ENCODE measurements around the gene SSH2. TPM values are rescaled to one million over a fixed set of nuclear protein-coding genes. Genes with fewer than 3 reads are reported as not detected.

The SSH2 gene
- total RNA-seq, 6 experiments from 2014 or later, result 22.2 to 27.0 (median 23.2) TPM

GRCh38 chr17:29705386-29705785 is 224.6 kb downstream of the SSH2 start:
- H3K4me1 Mint-ChIP-seq (ENCODE audit: low read depth), result peaks cover 28% of the 10 kb centered on the region
- peaks cover 1% of the 10 kb centered on the region; the same call in 1 of the 2 replicates for H3K27me3 Mint-ChIP-seq (ENCODE audit: insufficient read depth)
- H3K27ac Mint-ChIP-seq, result no peak overlapping the region

GRCh38 chr17:29699283-29699682 is 230.7 kb downstream of the SSH2 start:
- DNase-seq, result no peak

More at GRCh38 chr17:29705386-29705785, 224.6 kb downstream of the SSH2 start:
- no peak for TF ChIP-seq CTCF (IDR thresholded peaks at IDR 0.05)
- DNase-seq, result no peak
- Mint-ChIP-seq H3K36me3 (ENCODE audit: low read depth) (peaks cover 3% of the 10 kb centered on the region; the same call in 1 of the 2 replicates), H3K9me3 (no peaks in the 10 kb centered on the region), H3K4me3 (no peak overlapping the region)

GRCh38 chr17:29698837-29699236 is 231.2 kb downstream of the SSH2 start:
- Mint-ChIP-seq H3K27me3 (ENCODE audit: insufficient read depth) (no peaks in the 10 kb centered on the region), H3K4me3 (no peak overlapping the region), H3K27ac (no peak overlapping the region), H3K4me1 (ENCODE audit: low read depth) (peaks cover 5% of the 10 kb centered on the region; the same call in 1 of the 2 replicates), H3K9me3 (no peaks in the 10 kb centered on the region), H3K36me3 (ENCODE audit: low read depth) (peaks cover 13% of the 10 kb centered on the region)
- TF ChIP-seq CTCF (IDR thresholded peaks at IDR 0.05), result no peak
- DNase-seq, result no peak

More at GRCh38 chr17:29699283-29699682, 230.7 kb downstream of the SSH2 start:
- Mint-ChIP-seq H3K36me3 (ENCODE audit: low read depth) (peaks cover 13% of the 10 kb centered on the region), H3K4me1 (ENCODE audit: low read depth) (peaks cover 5% of the 10 kb centered on the region; the same call in 1 of the 2 replicates), H3K27me3 (ENCODE audit: insufficient read depth) (no peaks in the 10 kb centered on the region), H3K9me3 (no peaks in the 10 kb centered on the region), H3K4me3 (no peak overlapping the region), H3K27ac (no peak overlapping the region)
- no peak for TF ChIP-seq CTCF (IDR thresholded peaks at IDR 0.05)

GRCh38 chr17:29698019-29698777 is 231.8 kb downstream of the SSH2 start:
- Mint-ChIP-seq H3K4me1 (ENCODE audit: low read depth) (peaks cover 5% of the 10 kb centered on the region; the same call in 1 of the 2 replicates), H3K36me3 (ENCODE audit: low read depth) (peaks cover 13% of the 10 kb centered on the region), H3K4me3 (no peak overlapping the region), H3K9me3 (no peaks in the 10 kb centered on the region), H3K27ac (no peak overlapping the region), H3K27me3 (ENCODE audit: insufficient read depth) (no peaks in the 10 kb centered on the region)
- DNase-seq, result no peak
- no peak for TF ChIP-seq CTCF (IDR thresholded peaks at IDR 0.05)

GRCh38 chr17:29697371-29697770 is 232.7 kb downstream of the SSH2 start:
- Mint-ChIP-seq H3K27me3 (ENCODE audit: insufficient read depth) (no peaks in the 10 kb centered on the region), H3K27ac (no peak overlapping the region), H3K4me1 (ENCODE audit: low read depth) (peaks cover 11% of the 10 kb centered on the region), H3K4me3 (no peak overlapping the region), H3K9me3 (no peaks in the 10 kb centered on the region), H3K36me3 (ENCODE audit: low read depth) (peaks cover 13% of the 10 kb centered on the region)
- DNase-seq, result no peak
- no peak for TF ChIP-seq CTCF (IDR thresholded peaks at IDR 0.05)
